ENCODE measurements around the gene EP400.

Gene EP400

DNA sequence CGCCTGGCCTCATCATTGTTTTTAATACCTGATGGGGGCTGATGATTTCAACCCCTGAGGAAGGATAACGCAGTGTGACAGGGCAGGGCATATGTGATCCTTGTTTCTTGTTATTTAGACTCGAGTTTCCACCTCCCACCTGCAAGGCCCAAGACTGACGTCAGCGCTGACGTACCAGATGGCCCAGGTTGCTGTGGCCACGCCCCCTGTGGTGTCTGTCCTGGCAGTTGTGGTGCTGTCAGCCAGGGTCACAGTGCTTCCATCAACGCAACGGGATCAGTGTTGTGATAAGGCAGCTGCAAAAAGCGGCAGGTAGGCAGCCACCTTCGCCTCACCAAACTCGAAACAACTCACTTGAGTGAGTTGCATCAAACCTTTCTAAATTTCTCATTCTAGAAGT lies 176.0 kb downstream of the EP400 start:
- no peak for DNase-seq

DNA sequence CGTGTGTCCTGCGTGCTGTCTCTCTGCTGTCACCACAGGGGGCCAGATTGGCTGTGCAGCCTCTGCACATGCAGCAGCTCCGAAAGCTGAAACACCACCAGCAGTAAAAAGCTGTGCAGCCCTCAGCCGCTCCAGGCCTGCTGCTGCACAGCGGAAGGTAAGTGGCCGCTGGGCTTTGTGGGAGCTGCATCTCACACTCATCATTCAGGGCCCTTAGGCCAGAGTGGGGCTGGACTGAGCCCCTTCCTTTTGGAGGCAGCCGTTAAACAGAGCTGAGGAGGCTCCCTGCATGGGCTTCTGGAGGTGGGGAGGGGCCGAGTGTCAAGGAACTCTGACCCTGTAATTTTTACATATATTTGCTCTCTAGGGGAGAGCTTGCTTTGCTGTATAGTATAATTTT lies 177.3 kb downstream of the EP400 start:
- no peak for DNase-seq

DNA sequence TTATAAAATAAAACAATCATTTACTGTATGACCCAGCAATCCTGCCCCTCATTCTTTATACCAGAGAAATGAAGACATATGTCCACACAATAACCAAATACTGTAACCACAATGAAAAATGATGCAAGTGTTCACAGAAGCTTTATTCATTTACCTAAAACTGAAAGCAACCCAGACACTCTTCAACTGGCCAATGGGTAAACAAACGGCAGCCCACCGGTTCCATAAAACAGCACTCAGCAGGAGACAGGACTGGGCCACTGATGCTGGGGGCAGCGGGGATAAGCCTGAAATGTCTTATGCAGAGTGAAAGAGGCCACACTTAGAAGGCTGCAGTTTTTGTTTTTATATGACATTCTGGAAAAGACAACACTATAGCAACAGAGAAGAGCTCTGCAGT lies 179.3 kb downstream of the EP400 start:
- DNase-seq = no peak

DNA sequence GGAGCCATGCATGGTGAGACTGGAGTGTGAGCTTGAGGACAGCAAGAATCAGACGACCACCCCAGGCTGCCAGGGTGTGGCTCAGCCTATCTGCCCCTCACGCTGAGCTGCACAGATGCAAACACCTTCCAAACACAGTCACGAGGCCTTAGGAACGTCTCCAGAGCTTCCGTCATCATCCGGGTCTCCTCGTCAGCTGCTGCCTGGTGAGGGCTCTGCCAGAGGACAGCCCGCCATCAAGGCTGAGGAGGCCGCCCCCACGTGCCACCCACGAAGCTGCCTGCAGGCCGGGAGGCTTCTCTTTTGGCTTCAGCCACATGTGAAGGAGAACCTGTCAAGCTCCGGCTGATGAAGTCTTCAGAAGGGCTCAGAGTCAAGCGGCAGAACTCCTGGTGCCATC lies 180.9 kb downstream of the EP400 start:
- DNase-seq = no peak
